H1 (cell line): ENCODE results near the gene NAXD. TPM values are rescaled to one million over a fixed set of nuclear protein-coding genes. Genes with fewer than 3 reads are reported as not detected.

Experiments
- E2F6 ChIP-seq: IDR thresholded peaks from 2 replicates; pipeline ENCODE4 v1.6.1; 2012; ENCODE audit warnings: inconsistent platforms
- EZH2 ChIP-seq: fragments of 200-600 bp; sonication (generic); IDR thresholded peaks from 2 replicates; pipeline ENCODE4 v1.7.1; 2012; ENCODE audit warnings: low read depth, mild to moderate bottlenecking, moderate library complexity, low read length, inconsistent platforms; ENCODE audit not compliant: severe bottlenecking
- MAX ChIP-seq: IDR thresholded peaks from 2 replicates; pipeline ENCODE4 v1.6.1; 2012; ENCODE audit warnings: inconsistent platforms
- RFX5 ChIP-seq: IDR thresholded peaks from 2 replicates; pipeline ENCODE4 v1.6.1; 2011; ENCODE audit warnings: low read depth, low read length, improper control_type of control experiment, borderline replicate concordance
- SP2 ChIP-seq: IDR thresholded peaks from 2 replicates; pipeline ENCODE4 v1.6.1; 2012; ENCODE audit warnings: mild to moderate bottlenecking, low read length, inconsistent platforms
- polyA plus RNA-seq, 7 experiments: library from polyadenylated mRNA; depleted of rRNA in 3 of 7; stranded (reverse) in 5 of 7; unstranded in 2 of 7; fragments of >200 nt in 5 of 7; fragments of 200-250 nt in 2 of 7; gene quantifications; 1 replicate in 5 of 7; 2 replicates in 1 of 7; 4 replicates in 1 of 7; pipeline versions ENCODE4 v1.2.1 to v1.2.3, GENCODE V29; 2011 to 2013; ENCODE audit warnings: missing spikeins in 2 of 7, mixed read lengths in 2 of 7
- total RNA-seq: library from RNA; stranded (reverse); fragmentation: NEBNext Ultra II Directional; extraction: Animal tissue kit (Norgen Biotek cat#: 25700); gene quantifications from 2 replicates; pipeline ENCODE4 v1.2.1, GENCODE V29; 2021

NAXD gene
- total and polyA plus RNA-seq, 2 of the 8 experiments (the other 6 are each of a cell fraction or from before 2014, with no cell fraction given) = 25.4 to 35.5 TPM

- TF ChIP-seq E2F6 (no peak), EZH2 (no peak), RFX5 (no peak), MAX (no peak), SP2 (no peak)
Measured at GRCh38 chr13:110581506-110582185, 33.7 kb upstream of the NAXD start (continued).
